HG02973 (cell line): ENCODE data around the gene MYH8.

Experiments
- ATAC-seq: cut with Tn5 transposase; IDR thresholded peaks from one replicate; pipeline ENCODE4 v1.9.1; 2021; ENCODE audit warnings: moderate library complexity; ENCODE audit not compliant: unreplicated experiment

The MYH8 gene

GRCh38 chr17:10384175-10384574 is 37.6 kb downstream of the MYH8 start:
- no peak for ATAC-seq

GRCh38 chr17:10380631-10381408 is 40.9 kb downstream of the MYH8 start:
- no peak for ATAC-seq

- no peak for ATAC-seq
Measured at GRCh38 chr17:10372906-10373305, 48.8 kb downstream of the MYH8 start, which contains the start of gene MYH13. Gene MYH13 (minus strand): TSS chr17:10373006. CDS start chr17:10364530, 8,476 bp downstream.

- ATAC-seq, result no peak
Measured at GRCh38 chr17:10370016-10370608, 51.6 kb downstream of the MYH8 start.

- no peak for ATAC-seq
Measured at GRCh38 chr17:10369239-10369638, 52.5 kb downstream of the MYH8 start.

- no peak for ATAC-seq
Measured at GRCh38 chr17:10368561-10368960, 53.2 kb downstream of the MYH8 start.

GRCh38 chr17:10360578-10360977 is 61.2 kb downstream of the MYH8 start:
- no peak for ATAC-seq

GRCh38 chr17:10357768-10358167 is 64.0 kb downstream of the MYH8 start:
- no peak for ATAC-seq

GRCh38 chr17:10354651-10355050 is 67.1 kb downstream of the MYH8 start:
- no peak for ATAC-seq

- no peak for ATAC-seq
Measured at GRCh38 chr17:10352893-10353292, 68.9 kb downstream of the MYH8 start.

GRCh38 chr17:10349403-10349802 is 72.3 kb downstream of the MYH8 start:
- no peak for ATAC-seq

- no peak for ATAC-seq
Measured at GRCh38 chr17:10344816-10345215, 76.9 kb downstream of the MYH8 start.
